ENCODE measurements around the gene DRAXIN. TPM values are rescaled to one million over a fixed set of nuclear protein-coding genes. Genes with fewer than 3 reads are reported as not detected.

Gene DRAXIN
- total RNA-seq, 1 donor from 2014 or later: 9.7 TPM

- Mint-ChIP-seq H3K27me3 (ENCODE audit: low read depth) (peaks cover 65% of the 10 kb centered on the region), H3K4me1 (peaks cover 7% of the 10 kb centered on the region), H3K4me3 (peak overlapping the region; percentile 64), H3K36me3 (ENCODE audit: low read depth) (no peaks in the 10 kb centered on the region), H3K27ac (ENCODE audit: unreplicated experiment) (no peak overlapping the region), H3K9me3 (no peaks in the 10 kb centered on the region)
- TF ChIP-seq, protein P1, sequence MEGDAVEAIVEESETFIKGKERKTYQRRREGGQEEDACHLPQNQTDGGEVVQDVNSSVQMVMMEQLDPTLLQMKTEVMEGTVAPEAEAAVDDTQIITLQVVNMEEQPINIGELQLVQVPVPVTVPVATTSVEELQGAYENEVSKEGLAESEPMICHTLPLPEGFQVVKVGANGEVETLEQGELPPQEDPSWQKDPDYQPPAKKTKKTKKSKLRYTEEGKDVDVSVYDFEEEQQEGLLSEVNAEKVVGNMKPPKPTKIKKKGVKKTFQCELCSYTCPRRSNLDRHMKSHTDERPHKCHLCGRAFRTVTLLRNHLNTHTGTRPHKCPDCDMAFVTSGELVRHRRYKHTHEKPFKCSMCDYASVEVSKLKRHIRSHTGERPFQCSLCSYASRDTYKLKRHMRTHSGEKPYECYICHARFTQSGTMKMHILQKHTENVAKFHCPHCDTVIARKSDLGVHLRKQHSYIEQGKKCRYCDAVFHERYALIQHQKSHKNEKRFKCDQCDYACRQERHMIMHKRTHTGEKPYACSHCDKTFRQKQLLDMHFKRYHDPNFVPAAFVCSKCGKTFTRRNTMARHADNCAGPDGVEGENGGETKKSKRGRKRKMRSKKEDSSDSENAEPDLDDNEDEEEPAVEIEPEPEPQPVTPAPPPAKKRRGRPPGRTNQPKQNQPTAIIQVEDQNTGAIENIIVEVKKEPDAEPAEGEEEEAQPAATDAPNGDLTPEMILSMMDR (conservative IDR thresholded peaks at IDR 0.05): no peak
- no peak for DNase-seq (ENCODE audit: low read depth, low spot score)
These were observed 38.2 kb upstream of the DRAXIN start for GRCh38 chr1:11653101-11653860.

- no peaks in the 10 kb centered on the region for H3K9me3 Mint-ChIP-seq
- H3K4me3 Mint-ChIP-seq: peak overlapping the region; percentile 64
- H3K4me1 Mint-ChIP-seq: peaks cover 7% of the 10 kb centered on the region
- no peak overlapping the region for H3K27ac Mint-ChIP-seq (ENCODE audit: unreplicated experiment)
- peaks cover 60% of the 10 kb centered on the region for H3K27me3 Mint-ChIP-seq (ENCODE audit: low read depth)
- no peaks in the 10 kb centered on the region for H3K36me3 Mint-ChIP-seq (ENCODE audit: low read depth)
- no peak for DNase-seq (ENCODE audit: low read depth, low spot score)
- TF ChIP-seq, protein P1 (conservative IDR thresholded peaks at IDR 0.05): no peak
These were observed 37.7 kb upstream of the DRAXIN start for GRCh38 chr1:11653861-11654136.

GRCh38 chr1:11654137-11654938 lies 37.2 kb upstream of the DRAXIN start, which contains the start of the genes FBXO2 and FBXO44:
FBXO2 (minus strand) TSS chr1:11654429; CDS start chr1:11654340, 89 bp downstream.
FBXO44 (plus strand) TSS chr1:11654877; CDS start chr1:11655836, 959 bp downstream.
- Mint-ChIP-seq H3K4me3 (peak within 1 kb of the TSS; percentile 79), H3K4me1 (peaks cover 7% of the 10 kb centered on the region), H3K36me3 (ENCODE audit: low read depth) (no peaks in the 10 kb centered on the region), H3K27ac (ENCODE audit: unreplicated experiment) (no peak within 1 kb of the TSS), H3K9me3 (no peaks in the 10 kb centered on the region), H3K27me3 (ENCODE audit: low read depth) (peaks cover 55% of the 10 kb centered on the region)
- TF ChIP-seq, protein P1 (conservative IDR thresholded peaks at IDR 0.05): no peak
- no peak for DNase-seq (ENCODE audit: low read depth, low spot score)

DNA sequence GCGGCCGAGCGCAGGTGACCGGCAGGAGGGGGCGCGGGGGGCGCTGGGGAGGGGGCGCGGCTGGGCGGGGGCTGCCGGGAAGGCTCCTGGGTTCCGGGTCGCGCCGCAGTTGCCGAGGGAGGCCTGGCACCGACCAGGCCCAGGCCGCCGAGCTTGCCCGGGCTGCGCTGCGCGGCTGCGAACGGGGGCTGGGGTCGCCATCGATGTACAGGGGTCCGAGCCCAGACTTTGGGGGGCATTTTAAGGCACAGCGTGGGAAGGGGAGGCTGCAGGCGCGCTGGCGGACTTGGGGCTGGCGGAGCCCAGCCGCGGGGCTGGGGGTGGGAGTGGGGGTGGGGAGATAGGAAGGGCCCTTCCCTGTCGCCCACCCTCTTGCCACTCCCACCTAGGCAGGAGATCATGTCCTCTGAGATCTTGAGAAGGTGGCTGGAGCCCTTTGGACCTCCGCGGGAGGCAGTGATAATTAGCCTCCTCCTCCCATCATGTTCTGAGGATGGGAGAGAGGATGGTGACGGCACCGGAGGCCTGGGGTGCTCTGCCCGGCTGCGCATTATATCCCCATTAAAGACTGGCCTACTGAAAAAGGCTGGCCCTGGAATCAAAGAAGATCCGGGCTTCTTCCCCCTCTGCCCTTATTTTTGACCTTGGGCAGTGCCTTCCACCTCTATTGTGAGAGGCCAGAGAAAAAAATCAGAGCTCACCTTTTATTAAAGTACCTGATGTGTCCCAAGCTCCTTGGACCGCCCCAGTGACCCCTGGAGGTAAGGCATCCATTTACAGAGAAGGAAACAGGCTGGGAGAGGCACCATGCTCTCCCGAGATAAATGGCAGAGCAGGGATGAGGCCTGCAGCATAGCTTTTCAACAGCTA lies 36.3 kb upstream of the DRAXIN start:
- peaks cover 7% of the 10 kb centered on the region for H3K4me1 Mint-ChIP-seq
- no peaks in the 10 kb centered on the region for H3K9me3 Mint-ChIP-seq
- TF ChIP-seq, protein P1 (conservative IDR thresholded peaks at IDR 0.05): no peak
- no peak for DNase-seq (ENCODE audit: low read depth, low spot score)
- H3K4me3 Mint-ChIP-seq: peak overlapping the region; percentile 79
- H3K27me3 Mint-ChIP-seq (ENCODE audit: low read depth): peaks cover 46% of the 10 kb centered on the region
- H3K27ac Mint-ChIP-seq (ENCODE audit: unreplicated experiment): no peak overlapping the region
- H3K36me3 Mint-ChIP-seq (ENCODE audit: low read depth): no peaks in the 10 kb centered on the region

DNA sequence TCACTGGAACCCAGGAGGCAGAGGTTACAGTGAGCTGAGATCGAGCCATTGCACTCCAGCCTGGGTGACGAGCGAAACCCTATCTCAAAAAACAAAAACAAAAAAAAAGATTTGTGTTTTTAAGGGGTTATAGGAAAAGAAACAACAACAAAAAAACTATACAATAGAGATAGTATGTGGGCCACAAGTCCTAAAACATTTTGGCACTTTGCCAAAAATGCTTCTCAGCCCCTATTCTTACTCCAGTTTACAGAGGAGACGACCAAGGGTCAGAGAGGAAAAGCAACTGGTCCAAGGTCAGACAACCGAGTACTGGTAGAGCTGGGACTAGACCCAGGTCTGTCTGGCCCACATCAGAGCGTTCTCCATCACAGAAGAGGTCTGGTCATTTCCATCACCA lies 33.9 kb upstream of the DRAXIN start:
- H3K36me3 Mint-ChIP-seq (ENCODE audit: low read depth): no peaks in the 10 kb centered on the region
- no peak overlapping the region for H3K4me3 Mint-ChIP-seq
- TF ChIP-seq, protein P1 (conservative IDR thresholded peaks at IDR 0.05): no peak

More for the DNA sequence above, 33.9 kb upstream of the DRAXIN start:
- no peaks in the 10 kb centered on the region for H3K9me3 Mint-ChIP-seq
- no peaks in the 10 kb centered on the region for H3K4me1 Mint-ChIP-seq
- DNase-seq (ENCODE audit: low read depth, low spot score): no peak
- peaks cover 29% of the 10 kb centered on the region for H3K27me3 Mint-ChIP-seq (ENCODE audit: low read depth)
- H3K27ac Mint-ChIP-seq (ENCODE audit: unreplicated experiment): no peak overlapping the region

All from neural crest cell (in vitro differentiated cells).